Endometrial microvascular endothelial cells (primary cell): ENCODE measurements around the gene KIN. TPM values are rescaled to one million over a fixed set of nuclear protein-coding genes. Genes with fewer than 3 reads are reported as not detected.
"Not testable (repeated sequence)": the region's sequence is repeated elsewhere in the genome, so short reads cannot be mapped to it uniquely, and the experiment has no call there.

Experiments used
- in situ Hi-C: cut with HindIII; loops from 2 replicates; pipeline ENCODE4 v1.10.0; 2017; ENCODE audit warnings: low sequenced_read_pairs, low pct_unique_long_range_greater_than_20kb; ENCODE audit errors: inconsistent ontology term
- total RNA-seq: library from RNA; depleted of rRNA; stranded (reverse); fragments of >200 nt; gene quantifications from one replicate; pipeline ENCODE4 v1.2.3, GENCODE V29; 2015; ENCODE audit errors: inconsistent ontology term

KIN gene
- total RNA-seq, 1 donor from 2014 or later = 3.3 TPM

DNA sequence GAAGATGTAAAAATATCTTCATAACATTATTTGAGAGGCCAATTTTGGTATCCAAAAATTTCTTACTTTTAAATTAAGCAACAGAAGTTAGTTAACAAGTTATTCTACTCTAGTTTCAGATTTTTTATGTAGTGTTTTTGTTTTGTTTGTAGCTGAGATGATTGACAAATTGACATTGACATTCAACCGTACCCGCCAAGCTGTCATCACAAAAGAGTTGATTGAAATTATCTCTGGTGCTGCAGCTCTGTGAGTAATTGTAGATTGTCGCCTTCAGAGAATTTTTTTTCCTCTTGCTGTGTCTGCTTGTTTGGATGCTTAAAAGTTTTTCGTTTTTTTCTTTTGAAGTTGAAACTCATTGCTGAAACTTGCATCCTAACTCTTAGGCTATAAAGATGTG is 14.8 kb upstream of the KIN start:
- in situ Hi-C loops = no loop called here

DNA sequence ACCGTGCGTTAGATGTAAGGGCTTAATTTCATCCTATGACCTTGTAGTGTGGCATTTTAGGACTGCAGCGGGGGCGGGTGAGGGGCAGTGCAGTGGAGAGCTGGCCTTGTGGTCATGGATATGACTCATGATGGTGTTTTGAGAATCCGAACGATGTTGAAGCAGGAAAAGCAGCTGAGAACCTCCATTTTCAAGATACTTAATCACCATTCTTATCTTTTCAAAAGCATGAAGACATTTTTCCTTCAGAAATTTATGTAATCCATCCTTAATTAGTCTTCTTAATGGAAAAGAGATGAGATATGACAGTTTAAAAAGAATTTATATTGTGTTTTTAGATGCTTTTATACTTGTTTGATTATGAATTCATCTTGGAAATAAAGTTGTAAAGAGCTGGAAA is 9.8 kb upstream of the KIN start:
- in situ Hi-C loops = no loop called here

- in situ Hi-C loops = no loop called here
These were observed 7.8 kb upstream of the KIN start for GRCh38 chr10:7795605-7796004.

DNA sequence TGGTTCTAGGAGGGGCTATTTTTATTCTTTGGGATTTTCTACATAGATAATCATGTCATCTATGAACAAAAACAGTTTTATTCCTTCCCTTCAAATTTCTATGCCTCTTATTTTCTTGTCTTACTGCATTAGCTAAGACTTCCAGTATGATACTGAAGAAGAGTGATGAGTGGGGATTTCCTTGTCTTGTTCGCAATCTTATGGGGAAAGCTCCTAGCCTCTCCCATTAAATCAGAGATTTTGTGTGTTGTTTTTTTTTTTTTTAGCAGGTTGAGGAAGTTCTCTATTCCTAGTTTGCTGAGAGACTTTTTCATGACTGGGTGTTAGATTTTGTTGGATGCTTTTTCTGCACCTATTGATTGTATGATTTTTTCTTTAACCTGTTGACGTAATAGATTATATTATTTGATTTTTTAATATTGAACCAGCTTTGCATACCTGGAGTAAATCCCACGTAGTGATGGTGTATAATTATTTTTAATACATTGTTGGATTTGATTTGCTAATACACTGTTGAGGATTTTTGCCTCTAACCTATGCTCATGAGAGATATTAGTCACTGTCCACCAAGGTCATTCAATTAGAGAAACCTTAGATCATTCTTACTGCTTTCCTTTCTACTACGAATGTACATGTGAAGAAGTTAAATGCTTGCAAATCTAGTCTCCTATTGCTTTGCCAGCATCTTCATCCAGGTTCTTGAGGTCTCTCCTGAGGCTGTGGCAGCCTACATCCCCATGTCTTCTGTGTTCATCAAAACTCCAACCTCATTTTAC is 6.6 kb upstream of the KIN start:
- in situ Hi-C loops = no loop called here

- in situ Hi-C loops = no loop called here
These were observed 4.7 kb upstream of the KIN start for GRCh38 chr10:7792541-7792940.

GRCh38 chr10:7789390-7789789 is 1.6 kb upstream of the KIN start:
- in situ Hi-C loops = no loop called here

GRCh38 chr10:7788639-7789286 is 970 bp upstream of the KIN start:
- in situ Hi-C loops = no loop called here

- in situ Hi-C loops = no loop called here
These were observed 490 bp downstream of the KIN start for GRCh38 chr10:7787150-7787856.

GRCh38 chr10:7786430-7786829 is 1.4 kb downstream of the KIN start:
- in situ Hi-C loops = no loop called here

GRCh38 chr10:7782194-7782593 is 5.6 kb downstream of the KIN start:
- in situ Hi-C loops = not testable (repeated sequence)

- in situ Hi-C loops = no loop called here
These were observed 11.0 kb downstream of the KIN start for GRCh38 chr10:7776777-7777176.

- in situ Hi-C loops = no loop called here
These were observed 13.7 kb downstream of the KIN start for GRCh38 chr10:7773845-7774801.

- in situ Hi-C loops = no loop called here
These were observed 19.4 kb downstream of the KIN start for GRCh38 chr10:7768417-7768816.

GRCh38 chr10:7767209-7767608 is 20.6 kb downstream of the KIN start:
- in situ Hi-C loops = no loop called here

DNA sequence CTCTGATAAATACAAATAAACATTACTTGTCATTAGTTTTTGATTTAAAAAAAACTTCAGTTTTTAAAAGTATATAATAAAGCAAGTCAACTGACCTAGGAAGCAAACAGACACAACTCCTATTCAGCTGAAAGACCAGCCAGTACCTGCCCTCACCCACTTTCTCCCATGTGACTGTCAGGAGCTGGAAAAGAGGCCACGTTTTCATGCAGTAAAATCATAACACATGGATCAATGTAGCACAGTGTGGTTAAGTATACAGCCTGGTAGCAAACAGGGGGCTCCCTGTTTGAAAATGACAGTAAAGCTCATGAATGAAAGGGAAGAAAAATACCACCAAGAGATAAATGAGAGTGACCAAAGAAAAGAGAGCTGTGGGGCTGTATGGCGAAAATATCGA is 21.6 kb downstream of the KIN start:
- in situ Hi-C loops = no loop called here

DNA sequence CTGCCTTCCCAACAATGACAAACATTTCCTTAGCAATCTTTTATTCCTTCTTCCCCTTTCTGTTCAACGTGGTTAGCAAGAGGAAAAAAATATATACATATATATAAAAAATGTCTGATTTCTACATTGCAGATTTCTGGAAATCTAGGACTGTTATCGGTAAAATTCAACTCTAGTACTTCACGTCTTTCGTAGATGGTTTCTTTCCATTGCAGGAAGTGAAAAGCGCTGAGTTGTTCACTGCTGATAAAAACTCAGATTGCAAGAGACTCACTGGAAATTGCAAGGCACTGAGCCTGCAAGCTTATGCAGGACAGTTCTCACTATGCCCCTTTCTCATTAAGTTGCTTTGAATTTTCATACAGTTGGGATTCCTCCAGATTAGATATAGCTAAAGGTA is 23.9 kb downstream of the KIN start:
- in situ Hi-C loops = no loop called here

DNA sequence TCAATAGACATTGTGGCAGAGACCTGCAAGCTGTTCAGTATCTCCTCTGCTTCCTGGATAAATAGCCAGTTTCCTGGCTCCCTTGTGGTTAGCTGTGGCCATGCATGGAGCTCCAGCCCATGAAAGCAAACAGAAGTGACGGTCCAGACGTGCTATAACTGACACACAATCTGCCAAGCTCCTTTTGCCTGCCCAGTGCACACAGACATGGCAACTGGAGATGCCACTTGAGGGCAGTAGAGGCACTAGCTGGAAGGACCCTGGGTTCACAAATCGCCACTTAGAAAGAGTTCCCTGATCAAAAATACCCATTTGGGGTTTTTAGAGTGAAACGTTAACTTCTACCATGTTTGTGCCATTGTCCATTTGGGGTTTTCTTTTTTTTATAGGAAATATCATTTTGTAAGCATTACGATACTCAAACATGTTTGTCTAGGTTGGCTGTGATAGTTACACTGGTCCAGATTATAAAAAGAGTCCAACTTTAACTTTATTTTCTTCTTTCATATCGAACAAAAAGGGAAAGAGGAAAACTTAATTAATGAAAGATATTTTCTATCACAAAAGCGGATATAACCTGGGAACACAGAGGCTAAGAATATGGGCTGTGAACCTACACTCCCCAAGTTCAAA is 31.3 kb downstream of the KIN start:
- in situ Hi-C loops = no loop called here

DNA sequence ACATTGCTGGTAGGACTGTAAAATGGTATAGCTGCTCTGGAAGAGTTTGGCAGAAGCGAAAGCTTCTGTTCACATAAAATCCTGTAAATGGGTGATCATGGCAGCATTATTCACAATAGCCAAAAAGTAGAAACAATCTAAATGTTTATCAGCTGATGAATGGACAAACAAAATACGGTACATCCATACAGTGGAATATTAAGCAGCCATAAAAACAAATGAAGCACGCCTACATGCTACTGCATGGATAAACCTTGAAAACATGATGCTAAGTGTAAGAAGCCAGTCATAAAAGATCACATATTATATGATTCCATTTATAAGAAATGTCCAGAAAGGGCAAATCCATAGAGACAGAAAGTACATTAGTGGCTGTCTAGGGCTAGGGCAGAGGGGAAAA is 32.7 kb downstream of the KIN start:
- in situ Hi-C loops = no loop called here

DNA sequence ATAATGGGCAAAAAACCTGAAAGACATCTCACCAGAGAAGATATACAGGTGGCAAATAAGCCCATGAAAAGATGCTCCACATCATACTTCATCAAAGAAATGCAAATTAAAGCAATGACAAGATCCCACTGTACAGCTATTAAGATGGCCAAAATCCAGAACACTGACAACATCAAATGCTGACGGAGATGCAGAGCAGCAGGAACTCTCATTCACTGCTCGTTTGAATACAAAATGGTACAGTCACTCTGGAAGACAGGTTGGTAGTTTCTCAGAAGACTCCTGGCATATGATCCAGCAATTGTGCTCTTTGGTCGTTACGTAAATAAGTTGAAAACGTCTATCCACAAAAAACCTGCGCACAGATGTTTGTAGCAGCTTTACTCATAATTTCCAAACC is 35.5 kb downstream of the KIN start:
- in situ Hi-C loops = no loop called here
